Endodermal cell (in vitro differentiated cells): ENCODE data around the gene LSAMP. TPM values are rescaled to one million over a fixed set of nuclear protein-coding genes. Genes with fewer than 3 reads are reported as not detected.

Experiments used
- DNase-seq: peaks from one replicate; pipeline ENCODE4 v3.0.0-alpha.2; 2017
- H3K27ac ChIP-seq: 2 replicates; pipeline ENCODE4 v1.5.1; 2013; ENCODE audit warnings: mild to moderate bottlenecking, low read depth, low read length, moderate library complexity
- H3K27me3 ChIP-seq: 2 replicates; pipeline ENCODE4 v1.6.1; 2013; ENCODE audit warnings: mild to moderate bottlenecking, low read length, moderate library complexity; ENCODE audit not compliant: insufficient read depth, control insufficient read depth, poor library complexity, severe bottlenecking
- H3K36me3 ChIP-seq: 2 replicates; pipeline ENCODE4 v1.7.0; 2013; ENCODE audit warnings: mild to moderate bottlenecking, low read length, moderate library complexity; ENCODE audit not compliant: control insufficient read depth, insufficient read depth
- H3K4me1 ChIP-seq: one replicate; pipeline ENCODE4 v1.7.0; 2013; ENCODE audit warnings: low read length; ENCODE audit not compliant: control insufficient read depth, insufficient read depth
- H3K4me3 ChIP-seq: 2 replicates; pipeline ENCODE4 v1.5.1; 2013; ENCODE audit warnings: mild to moderate bottlenecking, low read length, moderate library complexity
- H3K9ac ChIP-seq: 2 replicates; pipeline ENCODE4 v1.6.1; 2013; ENCODE audit warnings: mild to moderate bottlenecking, low read length, moderate library complexity; ENCODE audit not compliant: poor library complexity, severe bottlenecking; ENCODE audit errors: extremely low read depth
- H3K9me3 ChIP-seq: 2 replicates; pipeline ENCODE4 v1.6.1; 2013; ENCODE audit warnings: mild to moderate bottlenecking, low read length, moderate library complexity; ENCODE audit not compliant: control insufficient read depth
- H3K27ac Mint-ChIP-seq: 2 replicates; pipeline ENCODE4 v1.8.0; 2020; ENCODE audit warnings: mixed read lengths
- H3K27me3 Mint-ChIP-seq: 2 replicates; pipeline ENCODE4 v1.8.0; 2021; ENCODE audit warnings: mild to moderate bottlenecking, mixed read lengths; ENCODE audit not compliant: insufficient read depth
- H3K36me3 Mint-ChIP-seq: 2 replicates; pipeline ENCODE4 v1.8.0; 2020; ENCODE audit warnings: low read depth, mixed read lengths
- H3K4me1 Mint-ChIP-seq: 2 replicates; pipeline ENCODE4 v1.8.0; 2020; ENCODE audit warnings: mixed read lengths
- H3K4me3 Mint-ChIP-seq: 2 replicates; pipeline ENCODE4 v1.8.0; 2020; ENCODE audit warnings: mild to moderate bottlenecking, moderate library complexity, mixed read lengths
- H3K9me3 Mint-ChIP-seq: 2 replicates; pipeline ENCODE4 v1.8.0; 2020; ENCODE audit warnings: mild to moderate bottlenecking, mixed read lengths
- CTCF ChIP-seq: fragments of 200-600 bp; sonication (generic); conservative IDR thresholded peaks from 2 replicates; pipeline ENCODE4 v1.5.0; 2021; ENCODE audit warnings: antibody characterized with exemption, mild to moderate bottlenecking
- WGBS, 2 experiments: methylation state at CpG; one replicate each; pipeline versions ENCODE4 v1.1.5 to v1.1.7; 2013; ENCODE audit warnings: missing lambda C conversion rate in 2 of 2, mixed read lengths in 1 of 2; ENCODE audit not compliant: insufficient coverage in 1 of 2, insufficient read length in 1 of 2; 5-methylcytosine and 5-hydroxymethylcytosine counted together
- total RNA-seq, 2 donors: library from RNA; stranded (reverse); fragmentation: NEBNext Ultra II Directional in 1 of 2; extraction: Animal tissue kit (Norgen Biotek cat#: 25700) in 1 of 2; gene quantifications; 2 replicates in 1 of 2; 3 replicates in 1 of 2; pipeline ENCODE4 v1.2.1, GENCODE V29; 2021

Gene LSAMP
- total RNA-seq, 2 donors from 2014 or later: 4.4 to 10.2 TPM

GRCh38 chr3:115960799-115961198, 484.5 kb downstream of the LSAMP start:
- Mint-ChIP-seq H3K4me1 (peaks cover 2% of the 10 kb centered on the region), H3K9me3 (no peaks in the 10 kb centered on the region), H3K27me3 (no peaks in the 10 kb centered on the region), H3K27ac (no peak overlapping the region), H3K36me3 (no peaks in the 10 kb centered on the region), H3K4me3 (no peak overlapping the region)
- H3K27ac ChIP-seq: no peak overlapping the region
- TF ChIP-seq CTCF: no peak
- no peaks in the 10 kb centered on the region for H3K36me3 ChIP-seq
- H3K27me3 ChIP-seq: no peaks in the 10 kb centered on the region
- H3K9ac ChIP-seq: no peak overlapping the region
- no peak overlapping the region for H3K4me3 ChIP-seq
- no peaks in the 10 kb centered on the region for H3K9me3 ChIP-seq
- H3K4me1 ChIP-seq: no peaks in the 10 kb centered on the region
- no peak for DNase-seq
- WGBS, 2 experiments: 90 to 96% methylated on average over 4 to 5 of the region's 5 CpGs

- no peaks in the 10 kb centered on the region for H3K27me3 ChIP-seq
- no peaks in the 10 kb centered on the region for H3K9me3 ChIP-seq
- no peaks in the 10 kb centered on the region for H3K36me3 Mint-ChIP-seq
- H3K9me3 Mint-ChIP-seq: no peaks in the 10 kb centered on the region
- DNase-seq: no peak
- no peaks in the 10 kb centered on the region for H3K36me3 ChIP-seq
- peaks cover 2% of the 10 kb centered on the region for H3K4me1 Mint-ChIP-seq
- H3K27me3 Mint-ChIP-seq: no peaks in the 10 kb centered on the region
- H3K4me3 Mint-ChIP-seq: no peak overlapping the region
- H3K27ac Mint-ChIP-seq: no peak overlapping the region
- TF ChIP-seq CTCF: no peak
- no peak overlapping the region for H3K27ac ChIP-seq
- no peaks in the 10 kb centered on the region for H3K4me1 ChIP-seq
- H3K9ac ChIP-seq: no peak overlapping the region
- 89 to 92% methylated on average over 2 to 5 of the region's 5 CpGs for WGBS, 2 experiments
- H3K4me3 ChIP-seq: no peak overlapping the region
Observed at GRCh38 chr3:115958526-115958925, 486.8 kb downstream of the LSAMP start.

GRCh38 chr3:115947325-115947724, 498.0 kb downstream of the LSAMP start:
- Mint-ChIP-seq H3K36me3 (no peaks in the 10 kb centered on the region), H3K27ac (no peak overlapping the region), H3K9me3 (no peaks in the 10 kb centered on the region), H3K4me1 (peaks cover 6% of the 10 kb centered on the region), H3K27me3 (no peaks in the 10 kb centered on the region), H3K4me3 (no peak overlapping the region)
- Histone ChIP-seq H3K4me3 (no peak overlapping the region), H3K9me3 (no peaks in the 10 kb centered on the region), H3K9ac (no peak overlapping the region), H3K27me3 (no peaks in the 10 kb centered on the region), H3K36me3 (no peaks in the 10 kb centered on the region), H3K4me1 (no peaks in the 10 kb centered on the region), H3K27ac (no peak overlapping the region)
- WGBS, 2 experiments: 94% methylated on average over 2 of the region's 2 CpGs; no CpG with 5 or more reads in 1 of the 2 experiments
- no peak for TF ChIP-seq CTCF
- no peak for DNase-seq
